Gastroesophageal sphincter (tissue), 4 donors: Measurements from ENCODE around the gene HHAT. TPM values are rescaled to one million over a fixed set of nuclear protein-coding genes. Genes with fewer than 3 reads are reported as not detected.

Experiments
- ATAC-seq: fragments of 150-250 bp; one replicate; pipeline ENCODE4 v1.9.1; 2016; ENCODE audit warnings: mild to moderate bottlenecking, moderate library complexity
- H3K27ac ChIP-seq, 4 donors: fragments of 200-600 bp; sonication (generic) in 3 of 4; 1 replicate in 3 of 4; 2 replicates in 1 of 4; pipeline ENCODE4 v1.5.1; 2016 to 2019
- H3K27me3 ChIP-seq: fragments of 200-600 bp; sonication (generic); one replicate; pipeline ENCODE4 v1.5.1; 2019
- H3K36me3 ChIP-seq, 2 donors: fragments of 200-600 bp; sonication (generic); one replicate each; pipeline ENCODE4 v1.5.1; 2019; ENCODE audit warnings: control low read depth in 1 of 2
- H3K4me1 ChIP-seq, 3 donors: fragments of 200-600 bp; sonication (generic); 1 replicate in 2 of 3; 2 replicates in 1 of 3; pipeline ENCODE4 v1.5.1; 2016 to 2019; ENCODE audit warnings: control low read depth in 2 of 3
- H3K4me3 ChIP-seq, 2 donors: fragments of 200-600 bp; sonication (generic); one replicate each; pipeline ENCODE4 v1.5.1; 2019; ENCODE audit warnings: mild to moderate bottlenecking in 1 of 2, moderate library complexity in 1 of 2
- H3K9me3 ChIP-seq, 3 donors: fragments of 200-600 bp; sonication (generic); one replicate each; pipeline ENCODE4 v1.5.1; 2017 to 2019; ENCODE audit warnings: control low read depth in 2 of 3
- EP300 ChIP-seq: sonication (generic); formaldehyde crosslinking; IDR thresholded peaks from one replicate; pipeline ENCODE4 v1.6.1; 2017; ENCODE audit warnings: antibody characterized with exemption, mild to moderate bottlenecking
- POLR2A ChIP-seq, 2 donors: fragments of 450-650 bp; IDR thresholded peaks; one replicate each; pipeline ENCODE4 v1.6.1; 2017; ENCODE audit warnings: antibody characterized with exemption in 2 of 2, mild to moderate bottlenecking in 2 of 2, moderate library complexity in 1 of 2
- POLR2AphosphoS5 ChIP-seq: sonication (generic); formaldehyde crosslinking; IDR thresholded peaks from one replicate; pipeline ENCODE4 v1.6.1; 2017; ENCODE audit warnings: antibody characterized with exemption
- WGBS, 2 donors: methylation state at CpG; one replicate each; pipeline ENCODE4 v1.1.5; 2018; ENCODE audit warnings: low coverage in 1 of 2; 5-methylcytosine and 5-hydroxymethylcytosine counted together
- total RNA-seq, 4 donors: library from RNA; depleted of rRNA; stranded (reverse); fragments of >200 nt; gene quantifications; one replicate each; pipeline ENCODE4 v1.1.0, GENCODE V29; 2016
- TF ChIP-seq, protein P1 (sequence below), 4 experiments: fragments of 200-600 bp in 2 of 4; fragments of 450-650 bp in 2 of 4; sonication (generic) in 1 of 4; IDR thresholded peaks; one replicate each; pipeline ENCODE4 v1.5.1; 2017 to 2019; ENCODE audit warnings: antibody characterized with exemption in 4 of 4, mild to moderate bottlenecking in 2 of 4, moderate library complexity in 2 of 4

HHAT gene
- total RNA-seq, 4 donors from 2014 or later, result 1.2 to 2.4 (median 1.9) TPM

DNA sequence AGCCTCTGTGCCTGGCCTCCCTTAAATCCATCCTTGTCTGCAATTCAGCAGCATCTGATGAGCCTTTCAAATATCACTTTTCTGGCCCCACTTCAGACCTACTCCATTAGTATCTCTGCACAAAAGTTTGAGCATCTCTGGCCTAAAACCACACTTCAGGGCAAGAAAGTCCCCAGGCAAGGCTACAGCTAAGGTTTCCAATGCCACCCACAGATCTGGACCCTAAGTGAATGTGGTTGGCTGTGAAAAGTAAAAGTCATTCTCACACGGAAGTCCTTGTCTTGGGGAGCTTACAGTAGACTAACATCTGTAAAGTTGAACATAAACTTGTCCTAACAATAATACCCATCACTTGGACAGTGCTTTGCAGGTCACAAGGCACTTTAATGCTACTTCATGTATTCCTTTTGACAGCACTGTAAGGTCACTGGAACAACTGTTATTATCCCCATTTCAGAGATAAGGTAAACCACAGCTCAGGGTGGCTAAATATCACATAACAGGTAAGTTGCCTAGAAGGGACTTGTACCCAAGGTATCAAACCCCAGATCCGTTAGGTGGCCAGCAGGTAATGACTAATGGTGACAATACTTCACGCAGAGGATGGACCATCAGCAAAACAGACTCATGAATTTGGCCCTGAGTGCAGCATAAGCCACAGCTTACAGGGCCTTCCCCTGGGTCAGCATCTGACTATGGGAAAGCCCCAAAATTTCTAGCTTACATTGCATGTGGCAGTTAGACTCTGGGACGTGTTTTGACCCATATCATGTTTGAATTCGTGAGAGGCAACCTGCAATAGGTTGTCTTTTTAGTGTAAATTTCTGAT lies 356.0 kb downstream of the HHAT start:
- no peak for ATAC-seq
- Histone ChIP-seq H3K9me3 (no peaks in the 10 kb centered on the region), H3K27ac (no peak overlapping the region), H3K27me3 (no peaks in the 10 kb centered on the region), H3K36me3 (peaks cover 0 to 11% of the 10 kb centered on the region in 2 donors), H3K4me1 (no peaks in the 10 kb centered on the region), H3K4me3 (no peak overlapping the region)
- TF ChIP-seq, protein P1, sequence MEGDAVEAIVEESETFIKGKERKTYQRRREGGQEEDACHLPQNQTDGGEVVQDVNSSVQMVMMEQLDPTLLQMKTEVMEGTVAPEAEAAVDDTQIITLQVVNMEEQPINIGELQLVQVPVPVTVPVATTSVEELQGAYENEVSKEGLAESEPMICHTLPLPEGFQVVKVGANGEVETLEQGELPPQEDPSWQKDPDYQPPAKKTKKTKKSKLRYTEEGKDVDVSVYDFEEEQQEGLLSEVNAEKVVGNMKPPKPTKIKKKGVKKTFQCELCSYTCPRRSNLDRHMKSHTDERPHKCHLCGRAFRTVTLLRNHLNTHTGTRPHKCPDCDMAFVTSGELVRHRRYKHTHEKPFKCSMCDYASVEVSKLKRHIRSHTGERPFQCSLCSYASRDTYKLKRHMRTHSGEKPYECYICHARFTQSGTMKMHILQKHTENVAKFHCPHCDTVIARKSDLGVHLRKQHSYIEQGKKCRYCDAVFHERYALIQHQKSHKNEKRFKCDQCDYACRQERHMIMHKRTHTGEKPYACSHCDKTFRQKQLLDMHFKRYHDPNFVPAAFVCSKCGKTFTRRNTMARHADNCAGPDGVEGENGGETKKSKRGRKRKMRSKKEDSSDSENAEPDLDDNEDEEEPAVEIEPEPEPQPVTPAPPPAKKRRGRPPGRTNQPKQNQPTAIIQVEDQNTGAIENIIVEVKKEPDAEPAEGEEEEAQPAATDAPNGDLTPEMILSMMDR (IDR thresholded peaks at IDR 0.05), result no peak
- TF ChIP-seq EP300 (no peak), POLR2A (IDR thresholded peaks at IDR 0.05) (no peak), POLR2AphosphoS5 (no peak)
- WGBS, 2 donors, result 51 to 73% methylated on average over 2 to 4 of the region's 5 CpGs

DNA sequence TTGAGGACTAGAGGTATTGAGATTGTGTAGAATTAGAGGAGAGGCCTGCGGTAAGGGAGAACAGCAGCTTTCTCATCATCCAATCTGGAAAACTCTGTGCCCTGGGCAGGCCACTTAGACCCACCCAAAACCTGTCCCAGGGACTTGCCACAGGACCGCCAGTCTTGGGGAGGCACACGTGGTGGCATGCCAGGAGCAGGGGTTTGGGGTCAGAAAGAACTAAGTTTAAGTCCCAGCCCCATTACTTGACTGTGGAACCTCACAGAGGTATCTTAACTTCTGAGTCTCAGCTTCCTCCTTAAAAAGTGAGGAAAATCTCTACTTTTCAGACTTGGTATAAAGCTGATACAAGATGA lies 356.6 kb downstream of the HHAT start:
- no peaks in the 10 kb centered on the region for H3K9me3 ChIP-seq
- ATAC-seq, result no peak
- H3K4me1 ChIP-seq, result no peaks in the 10 kb centered on the region
- H3K36me3 ChIP-seq, result peaks cover 0 to 11% of the 10 kb centered on the region in 2 donors
- H3K27ac ChIP-seq, result no peak overlapping the region
- TF ChIP-seq EP300 (no peak), POLR2AphosphoS5 (no peak), POLR2A (IDR thresholded peaks at IDR 0.05) (no peak)
- TF ChIP-seq, protein P1 (IDR thresholded peaks at IDR 0.05), result no peak
- H3K27me3 ChIP-seq, result no peaks in the 10 kb centered on the region
- 100% methylated on average over 1 of the region's 3 CpGs; no CpG with 5 or more reads in 1 of the 2 donors for WGBS, 2 donors
- H3K4me3 ChIP-seq, result no peak overlapping the region

DNA sequence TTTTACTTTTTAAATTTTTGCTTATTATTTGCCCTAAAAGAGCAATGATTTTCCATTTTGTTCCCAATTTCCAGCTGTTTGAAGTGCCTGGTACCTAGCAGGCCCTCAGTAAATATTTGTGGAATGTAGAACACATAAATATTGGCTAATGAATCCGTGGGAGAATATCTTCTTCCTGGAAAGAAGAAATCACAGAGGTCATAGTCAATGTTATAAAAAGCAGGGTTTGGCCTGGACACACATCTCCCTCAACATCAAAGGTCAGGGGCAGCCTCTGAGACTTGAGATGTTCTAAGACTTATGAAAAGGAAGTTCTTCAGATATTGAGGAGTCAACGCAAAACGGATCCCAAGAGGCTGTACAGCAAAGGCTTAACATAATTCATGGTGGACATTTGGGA lies 358.1 kb downstream of the HHAT start:
- ATAC-seq, result no peak
- TF ChIP-seq, protein P1 (IDR thresholded peaks at IDR 0.05), result no peak
- TF ChIP-seq POLR2AphosphoS5 (no peak), POLR2A (IDR thresholded peaks at IDR 0.05) (no peak), EP300 (no peak)
- WGBS, 2 donors, result 31 to 64% methylated on average over 2 to 3 of the region's 3 CpGs
- no peaks in the 10 kb centered on the region for H3K9me3 ChIP-seq
- no peaks in the 10 kb centered on the region for H3K27me3 ChIP-seq
- H3K4me3 ChIP-seq, result no peak overlapping the region
- no peak overlapping the region for H3K27ac ChIP-seq
- no peaks in the 10 kb centered on the region for H3K36me3 ChIP-seq
- no peaks in the 10 kb centered on the region for H3K4me1 ChIP-seq

DNA sequence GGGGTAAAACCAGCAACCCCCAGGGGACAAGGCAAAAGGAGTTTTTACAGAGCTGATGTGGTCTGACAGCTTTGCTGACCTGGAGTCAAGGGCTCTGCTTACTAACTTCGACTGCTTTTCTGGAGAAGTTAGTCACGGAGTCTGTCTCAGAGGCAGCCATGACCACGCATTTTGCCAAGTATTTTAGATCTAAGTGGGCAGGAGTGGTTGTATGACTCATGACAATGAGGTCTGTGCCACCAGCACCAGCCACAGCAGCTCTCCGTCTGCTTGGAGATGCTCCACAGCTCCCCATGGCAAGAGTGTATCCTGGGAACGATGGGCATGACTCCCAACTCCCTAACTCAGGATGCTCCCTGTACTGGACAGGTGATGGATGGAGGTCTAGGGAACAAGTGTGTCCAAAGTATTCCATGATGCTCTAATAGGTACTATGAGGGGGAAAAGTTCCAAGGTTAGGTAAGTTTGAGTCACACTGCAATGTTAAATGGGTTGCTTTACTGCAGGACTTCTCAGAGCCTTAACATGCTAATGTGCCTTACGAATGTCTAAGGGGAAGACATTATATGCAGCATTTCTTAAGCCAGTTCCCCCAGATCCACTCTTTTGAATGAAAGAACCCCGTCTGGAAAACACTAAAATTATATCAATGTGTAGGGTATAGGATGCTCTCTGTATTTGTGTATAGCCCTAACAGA lies 359.0 kb downstream of the HHAT start:
- no peak for ATAC-seq
- TF ChIP-seq POLR2AphosphoS5, result no peak
- no peak for TF ChIP-seq EP300
- no peak for TF ChIP-seq POLR2A (IDR thresholded peaks at IDR 0.05)
- TF ChIP-seq, protein P1 (IDR thresholded peaks at IDR 0.05), result no peak

More for the DNA sequence above, 359.0 kb downstream of the HHAT start:
- Histone ChIP-seq H3K4me1 (no peaks in the 10 kb centered on the region), H3K36me3 (no peaks in the 10 kb centered on the region), H3K9me3 (no peaks in the 10 kb centered on the region), H3K27me3 (no peaks in the 10 kb centered on the region), H3K27ac (no peak overlapping the region), H3K4me3 (no peak overlapping the region)
- WGBS, 2 donors, result 67 to 92% methylated on average over 3 to 4 of the region's 7 CpGs
